MM.1S (cell line): ENCODE data around the gene ROS1.

Experiments
- EZH2 ChIP-seq: fragments of 300-600 bp; sonication (generic); optimal IDR thresholded peaks from 2 replicates; pipeline ENCODE3; 2017; ENCODE audit warnings: low read depth, mild to moderate bottlenecking, antibody characterized with exemption, low read length, mixed read lengths
- EZH2phosphoT487 ChIP-seq: fragments of 300-600 bp; sonication (generic); IDR thresholded peaks from 2 replicates; pipeline ENCODE4 v1.6.1; 2018; ENCODE audit warnings: antibody characterized with exemption, low read length
- TF ChIP-seq, protein P1 (sequence below): fragments of 300-600 bp; sonication (generic); IDR thresholded peaks from 2 replicates; pipeline ENCODE4 v1.5.1; 2016; ENCODE audit warnings: antibody characterized with exemption, low read length, mixed read lengths

DNA sequence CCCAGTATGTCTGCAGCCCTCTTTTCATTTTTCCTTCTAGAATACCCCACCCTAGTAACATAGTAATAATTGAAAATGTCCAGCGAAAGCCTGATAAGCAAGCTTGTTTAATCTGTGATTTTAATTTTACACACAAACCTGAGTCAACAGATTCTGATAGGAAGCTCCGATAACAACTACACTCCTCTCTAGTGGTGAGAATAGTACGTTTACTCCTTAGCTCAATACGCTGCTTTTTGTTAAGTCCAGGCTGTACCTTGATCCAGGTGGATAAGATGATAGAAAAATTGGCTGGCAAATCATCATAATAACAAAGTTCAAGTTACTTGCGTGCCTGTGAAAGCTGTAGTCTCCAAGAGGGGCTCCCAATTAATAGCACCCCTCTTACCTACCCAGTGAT lies 31.3 kb upstream of the ROS1 start:
- TF ChIP-seq, protein P1, sequence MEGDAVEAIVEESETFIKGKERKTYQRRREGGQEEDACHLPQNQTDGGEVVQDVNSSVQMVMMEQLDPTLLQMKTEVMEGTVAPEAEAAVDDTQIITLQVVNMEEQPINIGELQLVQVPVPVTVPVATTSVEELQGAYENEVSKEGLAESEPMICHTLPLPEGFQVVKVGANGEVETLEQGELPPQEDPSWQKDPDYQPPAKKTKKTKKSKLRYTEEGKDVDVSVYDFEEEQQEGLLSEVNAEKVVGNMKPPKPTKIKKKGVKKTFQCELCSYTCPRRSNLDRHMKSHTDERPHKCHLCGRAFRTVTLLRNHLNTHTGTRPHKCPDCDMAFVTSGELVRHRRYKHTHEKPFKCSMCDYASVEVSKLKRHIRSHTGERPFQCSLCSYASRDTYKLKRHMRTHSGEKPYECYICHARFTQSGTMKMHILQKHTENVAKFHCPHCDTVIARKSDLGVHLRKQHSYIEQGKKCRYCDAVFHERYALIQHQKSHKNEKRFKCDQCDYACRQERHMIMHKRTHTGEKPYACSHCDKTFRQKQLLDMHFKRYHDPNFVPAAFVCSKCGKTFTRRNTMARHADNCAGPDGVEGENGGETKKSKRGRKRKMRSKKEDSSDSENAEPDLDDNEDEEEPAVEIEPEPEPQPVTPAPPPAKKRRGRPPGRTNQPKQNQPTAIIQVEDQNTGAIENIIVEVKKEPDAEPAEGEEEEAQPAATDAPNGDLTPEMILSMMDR, result no peak
- TF ChIP-seq EZH2, result no peak
- TF ChIP-seq EZH2phosphoT487, result no peak
